Measurements from ENCODE around the gene MAP2K3.
"Not testable (repeated sequence)": the region's sequence is repeated elsewhere in the genome, so short reads cannot be mapped to it uniquely, and the experiment has no call there.

Gene MAP2K3

GRCh38 chr17:21297597-21297996, 13.1 kb downstream of the MAP2K3 start:
- no peak for DNase-seq

DNA sequence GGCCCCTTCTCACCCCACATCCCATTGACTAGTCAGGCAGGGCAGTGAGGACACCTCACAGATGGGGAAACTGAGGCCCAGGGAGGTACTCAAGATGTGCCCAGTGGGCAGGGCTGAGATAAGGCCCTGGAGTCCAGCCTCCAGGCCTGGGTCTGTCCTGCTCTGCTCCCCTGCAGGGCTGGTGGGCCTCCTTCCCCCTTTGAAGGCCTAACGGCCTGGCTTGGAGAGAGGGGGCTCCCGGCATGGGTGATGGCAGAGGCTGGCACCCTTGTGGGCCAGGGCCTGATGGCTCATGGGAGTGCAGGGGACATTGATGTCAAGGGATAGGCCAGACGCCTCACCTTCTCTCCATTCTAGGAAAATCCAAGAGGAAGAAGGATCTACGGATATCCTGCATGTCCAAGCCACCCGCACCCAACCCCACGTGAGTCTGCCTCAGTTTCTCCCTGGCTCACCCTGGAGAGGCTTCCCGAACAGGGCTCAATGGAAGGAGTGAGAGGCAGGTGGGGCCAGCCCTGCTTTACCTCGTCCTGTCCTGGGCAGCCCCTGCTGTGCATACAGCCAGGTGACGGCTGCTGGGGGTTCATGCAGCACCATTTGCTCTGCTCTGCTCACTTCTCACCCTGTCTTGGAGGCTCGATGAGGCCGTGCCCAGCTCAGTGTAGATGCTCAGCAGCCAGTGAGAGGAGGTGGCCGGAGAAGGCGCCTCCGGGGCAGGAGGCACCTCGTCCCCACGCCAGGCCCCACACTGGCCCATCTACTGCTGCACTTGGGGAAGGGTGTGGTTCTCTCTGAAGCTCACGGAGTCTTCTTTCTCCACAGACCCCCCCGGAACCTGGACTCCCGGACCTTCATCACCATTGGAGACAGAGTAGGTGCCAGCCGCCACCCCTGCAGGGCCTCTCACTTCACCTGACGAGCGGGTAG, 13.8 kb downstream of the MAP2K3 start:
- DNase-seq: no peak

GRCh38 chr17:21298983-21299519, 14.5 kb downstream of the MAP2K3 start:
- DNase-seq: no peak

DNA sequence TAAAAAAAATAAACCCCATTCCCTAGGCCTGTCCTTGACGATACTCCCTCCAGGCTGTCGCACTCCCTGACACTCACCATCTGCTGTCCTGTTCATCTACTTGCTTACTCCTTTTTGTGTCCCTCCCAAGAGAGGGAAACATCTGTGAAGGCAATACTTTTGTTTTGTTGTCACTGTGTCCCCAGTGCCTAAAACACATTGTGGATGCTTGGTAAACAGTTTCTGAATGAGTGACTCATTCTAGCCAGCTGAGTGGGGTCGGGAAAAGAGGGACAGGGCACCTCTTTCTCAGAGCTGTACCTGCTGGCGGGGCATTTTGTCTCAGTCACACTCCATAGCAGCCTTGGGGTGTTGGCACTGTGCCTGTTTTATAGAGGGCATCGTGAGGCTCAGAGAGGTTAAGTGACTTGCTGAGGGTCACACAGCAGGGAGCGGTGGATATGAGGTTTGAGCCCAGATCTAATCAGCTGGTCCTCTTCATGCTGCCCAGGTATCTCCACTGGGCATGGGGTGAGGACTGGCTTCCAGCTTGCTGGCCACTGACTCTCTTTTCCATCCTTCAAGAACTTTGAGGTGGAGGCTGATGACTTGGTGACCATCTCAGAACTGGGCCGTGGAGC, 15.6 kb downstream of the MAP2K3 start:
- no peak for DNase-seq

- no peak for DNase-seq
These were observed 16.4 kb downstream of the MAP2K3 start for GRCh38 chr17:21300601-21301571.

- no peak for DNase-seq
These were observed 17.4 kb downstream of the MAP2K3 start for GRCh38 chr17:21301593-21302550.

- DNase-seq: no peak
These were observed 18.4 kb downstream of the MAP2K3 start for GRCh38 chr17:21302711-21303425.

DNA sequence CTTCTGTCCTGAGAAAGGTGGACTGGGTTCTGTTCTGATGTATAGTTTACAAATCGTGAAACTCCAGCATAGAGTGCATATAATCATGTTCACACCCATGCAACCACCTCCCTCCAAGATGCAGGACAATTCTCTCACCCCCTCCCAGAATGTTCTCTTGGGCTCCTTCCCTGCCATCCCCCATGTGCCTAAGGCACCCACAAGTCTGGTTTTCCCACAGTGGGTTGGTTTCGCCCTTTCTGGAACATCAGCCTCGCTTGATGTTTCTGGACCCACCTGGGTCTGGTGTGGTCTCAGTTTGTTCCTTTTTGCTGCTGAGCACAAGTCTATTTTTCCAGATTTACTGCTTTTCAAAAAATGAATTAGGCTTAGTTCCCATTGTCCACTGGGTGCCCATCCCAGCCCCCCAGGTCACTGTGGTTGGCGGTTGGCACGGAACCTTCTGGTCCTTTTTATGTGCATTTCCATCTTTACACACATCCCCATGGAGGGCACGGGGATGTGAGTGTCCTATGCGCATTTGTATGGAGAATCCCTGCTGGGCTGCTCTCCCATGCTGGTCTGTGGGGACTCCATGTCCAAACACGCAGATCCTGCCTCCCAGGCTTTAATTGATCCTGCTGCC, 19.0 kb downstream of the MAP2K3 start:
- no peak for DNase-seq

- DNase-seq: no peak
These were observed 19.6 kb downstream of the MAP2K3 start for GRCh38 chr17:21304091-21304490.

- DNase-seq: not testable (repeated sequence)
These were observed 20.1 kb downstream of the MAP2K3 start for GRCh38 chr17:21304551-21305151.

DNA sequence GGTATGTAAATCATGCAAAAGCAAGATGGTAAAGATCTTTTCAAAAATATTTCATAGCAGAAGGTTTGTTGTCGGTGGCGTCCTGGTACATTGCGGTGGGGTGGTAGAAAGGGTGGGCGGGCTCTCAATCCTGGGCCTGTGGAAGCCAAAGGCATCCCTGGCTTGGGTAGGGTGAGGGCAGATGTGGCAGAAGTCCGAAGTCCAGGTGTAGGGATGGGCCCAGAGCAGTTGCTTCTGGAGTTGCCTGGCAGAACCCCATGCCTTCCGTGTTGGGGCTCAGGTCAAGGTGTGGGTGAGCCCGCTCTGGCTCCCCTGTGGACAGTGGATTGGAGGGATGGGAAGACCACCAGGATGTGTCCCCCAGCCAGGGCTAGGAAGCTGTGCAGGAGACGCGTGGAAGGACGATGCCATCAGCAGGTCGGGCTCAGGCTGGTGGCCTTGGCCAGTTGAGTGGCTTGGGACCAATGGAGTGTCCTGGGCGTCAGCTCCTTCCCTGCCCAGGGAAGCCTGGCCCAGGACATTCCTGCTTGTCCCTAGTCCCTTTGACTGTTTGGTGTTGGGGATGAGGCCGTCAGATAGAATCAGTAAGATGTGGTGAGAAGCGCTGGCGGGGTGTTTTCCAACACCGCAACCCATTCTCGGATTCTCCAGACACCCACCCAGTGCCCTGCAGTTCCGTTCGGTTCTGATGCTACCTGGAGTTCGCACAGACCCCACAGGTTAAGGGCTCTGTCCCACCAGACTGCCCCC, 21.1 kb downstream of the MAP2K3 start:
- DNase-seq: not testable (repeated sequence)

DNA sequence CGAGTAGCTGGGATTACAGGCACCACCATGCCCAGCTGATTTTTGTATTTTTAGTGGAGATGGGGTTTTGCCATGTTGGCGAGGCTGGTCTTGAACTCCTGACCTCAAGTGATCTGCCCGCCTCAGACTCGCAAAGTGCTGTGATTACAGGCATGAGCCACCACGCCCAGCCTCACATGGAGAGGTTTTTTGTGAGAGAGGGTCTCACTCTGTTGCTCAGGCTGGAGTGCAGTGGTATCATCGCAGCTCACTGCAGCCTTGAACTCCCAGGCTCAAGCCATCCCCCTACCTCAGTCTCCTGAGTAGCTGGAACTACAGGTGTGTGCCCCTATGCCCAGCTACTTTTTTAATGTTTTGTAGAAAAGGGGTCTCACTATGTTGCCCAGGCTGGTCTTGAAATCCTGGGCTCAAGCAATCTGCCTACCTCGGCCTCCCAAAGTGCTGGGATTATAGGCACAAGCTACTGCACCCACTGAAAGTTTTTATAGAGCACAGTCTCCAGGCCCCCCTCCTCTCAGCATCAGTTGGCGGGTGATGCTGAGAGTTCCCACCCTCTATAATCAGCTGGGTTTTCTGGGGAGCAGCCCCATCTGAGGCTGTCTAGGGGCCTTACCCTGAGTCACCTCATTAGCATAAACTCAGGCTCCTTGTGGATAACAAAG, 22.2 kb downstream of the MAP2K3 start:
- not testable (repeated sequence) for DNase-seq

GRCh38 chr17:21307273-21307625, 22.7 kb downstream of the MAP2K3 start:
- not testable (repeated sequence) for DNase-seq

DNA sequence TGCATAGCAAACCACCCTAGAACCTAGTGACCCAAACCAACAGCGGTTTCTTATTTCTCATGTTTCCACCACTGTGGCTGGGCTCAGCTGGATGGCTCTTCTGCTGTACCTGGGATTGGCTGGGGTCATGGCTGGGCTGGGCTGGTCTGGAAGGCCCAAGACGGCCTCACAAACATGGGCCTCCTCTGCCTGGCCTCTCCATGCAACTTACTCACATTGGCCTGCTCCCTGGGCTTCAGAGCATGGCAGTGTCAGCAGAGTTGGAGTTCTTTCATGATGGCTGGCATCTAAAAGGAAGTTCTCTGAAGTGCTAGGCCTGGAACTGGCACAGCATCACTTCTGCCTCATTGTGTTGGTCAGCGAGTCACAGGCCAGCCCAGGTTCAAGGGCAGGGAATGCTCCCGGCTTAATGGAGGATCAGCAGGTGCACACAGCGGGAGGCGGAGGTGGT, 24.4 kb downstream of the MAP2K3 start:
- not testable (repeated sequence) for DNase-seq

DNA sequence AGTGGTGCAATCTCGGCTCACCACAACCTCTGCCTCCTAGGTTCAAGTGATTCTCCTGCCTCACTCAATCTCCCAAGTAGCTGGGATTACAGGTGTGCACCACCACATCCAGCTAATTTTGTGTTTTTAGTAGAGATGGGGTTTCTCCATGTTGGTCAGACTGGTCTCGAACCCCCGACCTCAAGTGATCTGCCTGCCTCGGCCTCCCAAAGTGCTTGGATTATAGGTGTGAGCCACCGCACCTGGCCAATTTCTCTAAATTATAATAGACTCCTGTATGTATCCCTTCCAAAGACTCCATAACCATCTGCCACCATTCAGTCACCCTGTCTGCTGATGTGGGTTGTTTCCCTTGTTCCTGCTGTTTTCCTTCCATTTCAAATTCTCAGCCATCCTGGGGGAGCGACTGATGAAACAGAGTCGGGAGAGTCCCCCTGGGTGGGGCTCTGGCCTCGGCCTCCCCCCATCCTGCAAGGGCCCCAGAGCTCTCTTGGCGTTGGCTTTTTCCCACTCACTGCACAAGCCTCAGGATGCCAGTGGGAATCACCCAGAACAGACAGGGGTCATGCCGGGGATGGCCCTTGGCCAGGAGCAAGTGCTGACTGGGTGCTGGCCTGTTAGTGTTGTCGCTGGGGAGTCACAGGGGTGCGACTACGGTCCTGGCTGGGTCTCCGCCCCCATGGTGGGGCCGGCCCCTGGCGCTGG, 25.7 kb downstream of the MAP2K3 start:
- not testable (repeated sequence) for DNase-seq

GRCh38 chr17:21310766-21311602, 26.5 kb downstream of the MAP2K3 start:
- not testable (repeated sequence) for DNase-seq

DNA sequence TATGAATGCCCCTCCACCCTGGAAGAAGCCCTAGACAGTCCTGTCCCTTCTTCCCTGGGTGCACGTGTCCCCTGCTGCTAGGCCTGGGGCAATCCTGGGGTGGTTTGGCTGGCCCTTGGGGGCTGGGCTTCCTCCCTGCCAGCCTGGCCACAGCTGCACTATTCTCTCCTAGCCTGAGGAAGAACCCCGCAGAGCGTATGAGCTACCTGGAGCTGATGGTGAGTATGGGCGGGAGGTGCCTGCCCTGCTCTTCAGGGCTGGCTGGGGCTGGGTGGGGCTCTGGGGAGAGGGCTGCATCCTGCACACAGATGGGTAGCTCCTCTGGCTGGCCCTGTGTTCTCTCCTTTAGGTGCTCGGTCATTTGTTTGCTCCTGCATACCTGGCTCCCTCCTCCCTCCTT, 28.8 kb downstream of the MAP2K3 start:
- DNase-seq: no peak
